Measurements from ENCODE around the gene ACCS.

ACCS gene

DNA sequence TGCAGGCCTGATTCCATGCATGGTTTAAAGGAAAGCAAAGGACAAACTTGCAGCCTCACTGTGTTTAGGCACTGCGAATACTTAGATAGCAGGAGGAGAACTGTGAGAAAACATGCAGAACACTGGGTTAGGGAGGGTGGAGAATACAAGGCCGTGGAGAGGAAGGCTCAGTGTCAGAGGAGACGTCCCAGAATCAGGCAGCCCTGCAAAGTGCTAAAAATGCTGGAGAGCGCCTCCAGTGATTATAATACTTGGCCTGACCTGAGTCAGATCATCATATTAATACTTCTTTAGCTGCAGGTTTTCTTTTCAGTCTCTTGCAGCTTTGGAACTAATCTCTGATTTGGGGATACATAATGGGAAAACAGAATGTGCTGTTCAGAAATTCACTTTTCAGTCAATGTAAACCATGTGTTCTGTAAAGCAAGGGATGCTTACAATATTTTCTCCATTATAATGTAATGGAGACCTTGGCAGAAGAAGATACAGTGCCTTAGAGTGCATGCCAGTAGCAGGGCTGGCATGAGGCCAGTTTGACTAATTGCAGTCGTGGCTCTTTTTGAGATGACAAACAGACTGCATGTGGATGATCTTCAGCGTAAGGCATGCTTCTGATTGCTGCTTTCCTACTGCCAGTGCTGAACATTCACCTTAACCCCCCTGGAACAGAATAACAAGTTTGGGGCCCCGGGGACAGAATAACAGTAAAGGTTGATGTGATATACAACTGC is 46.2 kb downstream of the ACCS start:
- TF ChIP-seq, protein P1, sequence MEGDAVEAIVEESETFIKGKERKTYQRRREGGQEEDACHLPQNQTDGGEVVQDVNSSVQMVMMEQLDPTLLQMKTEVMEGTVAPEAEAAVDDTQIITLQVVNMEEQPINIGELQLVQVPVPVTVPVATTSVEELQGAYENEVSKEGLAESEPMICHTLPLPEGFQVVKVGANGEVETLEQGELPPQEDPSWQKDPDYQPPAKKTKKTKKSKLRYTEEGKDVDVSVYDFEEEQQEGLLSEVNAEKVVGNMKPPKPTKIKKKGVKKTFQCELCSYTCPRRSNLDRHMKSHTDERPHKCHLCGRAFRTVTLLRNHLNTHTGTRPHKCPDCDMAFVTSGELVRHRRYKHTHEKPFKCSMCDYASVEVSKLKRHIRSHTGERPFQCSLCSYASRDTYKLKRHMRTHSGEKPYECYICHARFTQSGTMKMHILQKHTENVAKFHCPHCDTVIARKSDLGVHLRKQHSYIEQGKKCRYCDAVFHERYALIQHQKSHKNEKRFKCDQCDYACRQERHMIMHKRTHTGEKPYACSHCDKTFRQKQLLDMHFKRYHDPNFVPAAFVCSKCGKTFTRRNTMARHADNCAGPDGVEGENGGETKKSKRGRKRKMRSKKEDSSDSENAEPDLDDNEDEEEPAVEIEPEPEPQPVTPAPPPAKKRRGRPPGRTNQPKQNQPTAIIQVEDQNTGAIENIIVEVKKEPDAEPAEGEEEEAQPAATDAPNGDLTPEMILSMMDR (IDR thresholded peaks at IDR 0.05; ENCODE audit: control insufficient read depth, extremely low read depth, insufficient read depth) = peak; percentile 4; the same call in 1 of the 2 replicates
- H3K4me3 ChIP-seq (ENCODE audit: low read depth, low read length) = no peak overlapping the region
- DNase-seq (ENCODE audit: low read depth) = no peak

DNA sequence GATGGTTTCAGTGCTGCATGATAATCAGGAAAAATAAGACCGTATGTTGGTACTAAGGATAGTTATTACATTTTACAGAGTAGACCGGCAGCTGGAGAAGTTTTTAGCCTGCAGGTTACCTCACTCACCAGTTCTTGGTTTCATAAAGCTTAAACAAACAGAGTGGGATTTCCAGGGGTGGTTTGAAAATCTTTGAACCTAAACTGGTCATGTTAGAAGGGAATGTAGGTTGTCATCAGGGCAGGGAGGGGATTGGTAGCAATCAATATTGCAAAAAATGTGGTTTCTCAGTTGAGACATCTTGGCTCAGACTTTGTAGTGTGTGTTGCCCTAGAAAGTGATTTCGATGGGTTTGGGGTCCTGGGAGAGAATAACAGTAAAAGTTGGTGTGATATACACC is 46.9 kb downstream of the ACCS start:
- no peak overlapping the region for H3K4me3 ChIP-seq (ENCODE audit: low read depth, low read length)
- no peak for DNase-seq (ENCODE audit: low read depth)
- TF ChIP-seq, protein P1 (IDR thresholded peaks at IDR 0.05; ENCODE audit: control insufficient read depth, extremely low read depth, insufficient read depth) = no peak

DNA sequence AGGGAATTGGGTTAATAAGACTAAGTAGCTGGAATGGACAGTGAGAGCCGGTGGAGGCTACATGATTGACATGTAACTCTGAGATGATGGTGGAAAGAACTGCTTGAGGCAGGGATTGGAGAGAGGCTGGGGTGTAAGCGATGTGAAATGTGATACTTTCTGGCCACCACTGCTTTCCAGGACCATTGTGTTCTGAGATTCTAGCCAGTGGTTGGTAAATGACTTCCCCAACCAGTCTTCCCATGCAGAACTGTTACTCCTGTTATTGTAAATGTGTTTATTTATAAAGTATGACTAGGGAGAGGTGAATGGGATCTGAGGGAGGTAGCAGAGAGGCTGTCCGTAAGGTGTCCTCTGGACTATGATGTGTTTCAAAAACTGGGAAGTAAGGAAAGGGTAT is 47.5 kb downstream of the ACCS start:
- TF ChIP-seq, protein P1 (IDR thresholded peaks at IDR 0.05; ENCODE audit: control insufficient read depth, extremely low read depth, insufficient read depth) = no peak
- H3K4me3 ChIP-seq (ENCODE audit: low read depth, low read length) = no peak overlapping the region
- DNase-seq (ENCODE audit: low read depth) = no peak

DNA sequence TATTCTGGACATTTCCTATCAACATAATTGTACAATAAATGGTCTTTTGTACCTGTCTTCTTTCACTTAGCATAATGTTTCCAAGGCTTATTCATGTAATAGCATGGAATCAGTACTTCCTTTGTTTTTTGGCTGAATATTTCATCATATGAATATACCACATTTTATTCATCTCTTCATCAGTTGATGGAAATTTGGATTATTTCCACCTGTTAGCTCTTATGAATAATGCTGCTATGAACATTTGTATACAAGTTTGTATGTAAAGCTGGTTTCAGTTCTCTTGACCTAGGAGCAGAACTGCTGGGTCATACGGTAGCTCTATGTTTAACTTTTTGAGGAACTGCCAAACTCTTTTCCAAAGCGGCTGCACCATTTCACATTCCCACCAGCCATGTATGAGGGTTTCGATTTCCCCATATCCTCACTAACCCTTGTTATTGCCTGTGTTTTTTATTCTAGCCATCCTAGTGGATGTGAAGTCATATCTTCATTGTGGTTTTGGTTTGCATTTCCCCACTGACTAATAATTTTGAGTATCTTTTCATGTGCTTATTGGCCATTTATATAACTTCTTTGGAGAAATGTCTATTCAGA is 50.3 kb downstream of the ACCS start:
- no peak overlapping the region for H3K4me3 ChIP-seq (ENCODE audit: low read depth, low read length)
- TF ChIP-seq, protein P1 (IDR thresholded peaks at IDR 0.05; ENCODE audit: control insufficient read depth, extremely low read depth, insufficient read depth) = no peak
- DNase-seq (ENCODE audit: low read depth) = no peak

DNA sequence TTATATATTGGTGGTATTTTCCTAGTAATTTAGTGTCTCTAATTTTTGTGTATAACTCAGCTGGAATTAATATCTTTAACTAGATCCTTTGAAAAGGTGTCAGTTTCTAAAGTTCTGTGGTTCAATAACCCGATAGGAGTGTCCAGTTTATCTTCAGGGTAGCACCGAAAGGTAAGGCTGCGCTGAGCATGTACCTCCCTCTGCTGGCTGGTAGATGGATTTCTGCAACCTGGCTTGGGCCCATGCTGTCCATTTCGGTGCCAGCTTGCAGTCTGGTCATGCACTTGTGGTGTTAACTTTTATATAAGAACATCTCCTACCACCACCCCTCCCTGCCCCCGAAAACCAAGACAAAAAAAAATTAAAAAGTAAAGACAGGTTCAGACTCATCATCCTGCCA is 54.1 kb downstream of the ACCS start:
- TF ChIP-seq, protein P1 (IDR thresholded peaks at IDR 0.05; ENCODE audit: control insufficient read depth, extremely low read depth, insufficient read depth) = peak; percentile 58
- H3K4me3 ChIP-seq (ENCODE audit: low read depth, low read length) = no peak overlapping the region
- DNase-seq (ENCODE audit: low read depth) = no peak

DNA sequence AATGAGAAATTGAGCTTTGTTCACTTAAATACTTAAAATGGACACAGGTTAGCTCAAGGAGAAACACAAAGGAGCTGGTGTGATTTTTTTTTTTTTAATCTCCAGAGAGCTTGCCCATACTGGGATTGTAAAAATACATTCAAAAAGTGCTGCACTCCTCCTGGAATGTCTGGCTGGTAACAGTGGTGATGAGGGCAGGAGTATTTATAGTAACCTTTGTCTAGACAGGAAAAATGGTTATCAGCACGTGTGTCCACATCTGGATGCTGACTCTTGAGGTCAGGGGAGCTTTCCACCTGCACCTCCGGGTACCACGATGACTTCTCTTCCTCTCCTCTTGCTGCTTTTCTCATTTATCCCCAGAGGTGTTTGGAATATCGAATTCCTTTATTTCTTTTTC is 59.5 kb downstream of the ACCS start:
- no peak for DNase-seq (ENCODE audit: low read depth)
- TF ChIP-seq, protein P1 (IDR thresholded peaks at IDR 0.05; ENCODE audit: control insufficient read depth, extremely low read depth, insufficient read depth) = no peak
- H3K4me3 ChIP-seq (ENCODE audit: low read depth, low read length) = no peak overlapping the region
